K562 (cell line): Measurements from ENCODE around the gene SORL1-AS1.

Experiments
- ATAC-seq: fragments of 200-7000 bp; cut with Tn5 transposase; 3 replicates; pipeline ENCODE4 v1.9.1; 2020; ENCODE audit warnings: moderate library complexity
- BruUV-seq: library from RNA; stranded (reverse); fragments of 400-500 nt; replicated peaks from 2 replicates; lab custom pipeline; 2021; lab: Mats Ljungman, UMichigan
- CTCF ChIA-PET: fragments of 300-600 bp; formaldehyde crosslinking; extraction: SDS; loops from one replicate; lab custom pipeline; 2021; ENCODE audit warnings: low intra/inter-chr PET ratio; lab: Yijun Ruan, JAX
- POLR2A ChIA-PET: fragments of 300-600, 350-650 bp; sonication (Branson Sonifier 250); formaldehyde crosslinking; extraction: SDS; loops from one replicate; lab custom pipeline; 2021; ENCODE audit warnings: antibody characterized with exemption, inconsistent platforms; lab: Yijun Ruan, JAX
- DNase-seq, 4 experiments: peaks; one replicate each; pipeline versions ENCODE4 v3.0.0 to v3.0.0-alpha.2; 2011 to 2018; ENCODE audit warnings: low spot score in 3 of 4, mixed read lengths in 3 of 4; ENCODE audit errors: extremely low read depth in 1 of 4
- FAIRE-seq: peaks from 2 replicates; lab custom pipeline; 2011; peaks lifted over from hg19 to GRCh38; lab: Jason Lieb, UNC
- H2AFZ ChIP-seq: 2 replicates; pipeline ENCODE4 v1.6.0; 2011; ENCODE audit warnings: low read depth, low read length, control low read depth, inconsistent platforms
- H3K27ac ChIP-seq: fragments of 200-600 bp; 3 replicates; pipeline ENCODE4 v1.8.0; 2011; ENCODE audit warnings: low read depth, mild to moderate bottlenecking, control low read depth, inconsistent platforms, low read length, moderate library complexity, mixed read lengths; ENCODE audit errors: extremely low read depth
- H3K27me3 ChIP-seq, 2 experiments: fragments of 300-600 bp in 1 of 2; 2 replicates in 1 of 2; 3 replicates in 1 of 2; pipeline versions ENCODE4 v1.6.0 to v1.8.0; 2011; ENCODE audit warnings: inconsistent platforms in 2 of 2, low read length in 2 of 2, mild to moderate bottlenecking in 1 of 2, mixed read lengths in 1 of 2, moderate library complexity in 1 of 2; ENCODE audit not compliant: control insufficient read depth in 2 of 2, insufficient read depth in 2 of 2
- H3K36me3 ChIP-seq: fragments of 300-600 bp; 3 replicates; pipeline ENCODE4 v1.8.0; 2011; ENCODE audit warnings: mild to moderate bottlenecking, low read length, inconsistent platforms; ENCODE audit not compliant: control insufficient read depth, insufficient read depth
- H3K4me1 ChIP-seq, 2 experiments: fragments of 200-600 bp in 1 of 2; replicated peaks in 1 of 2; 2 replicates in 1 of 2; 3 replicates in 1 of 2; pipeline versions ENCODE4 v1.5.1 to v1.8.0; 2011; ENCODE audit warnings: inconsistent platforms in 2 of 2, low read length in 2 of 2, mild to moderate bottlenecking in 1 of 2, mixed read lengths in 1 of 2, moderate library complexity in 1 of 2; ENCODE audit not compliant: control insufficient read depth in 2 of 2, insufficient read depth in 2 of 2
- H3K4me2 ChIP-seq: 2 replicates; pipeline ENCODE4 v1.6.1; 2011; ENCODE audit warnings: low read length, control low read depth, inconsistent platforms, mixed read lengths; ENCODE audit not compliant: insufficient read depth
- H3K4me3 ChIP-seq: fragments of 200-600 bp; sonication (generic), shearing (Covaris generic); 2 replicates; pipeline ENCODE4 v1.5.1; 2016; ENCODE audit warnings: control low read depth, inconsistent platforms
- H3K79me2 ChIP-seq: fragments of 200-600 bp; 3 replicates; pipeline ENCODE4 v1.8.0; 2011; ENCODE audit warnings: low read length, inconsistent platforms; ENCODE audit not compliant: control insufficient read depth, insufficient read depth
- H3K9ac ChIP-seq, 2 experiments: 2 replicates each; pipeline versions ENCODE4 v1.6.0 to v1.6.1; 2011; ENCODE audit warnings: low read depth in 2 of 2, low read length in 2 of 2, control low read depth in 1 of 2, inconsistent platforms in 1 of 2, mild to moderate bottlenecking in 1 of 2, mixed read lengths in 1 of 2; ENCODE audit not compliant: insufficient read depth in 1 of 2
- H3K9me1 ChIP-seq: one replicate; pipeline ENCODE4 v1.6.0; 2011; ENCODE audit warnings: inconsistent platforms, mild to moderate bottlenecking, low read length, moderate library complexity; ENCODE audit not compliant: control insufficient read depth, insufficient read depth
- H3K9me3 ChIP-seq: replicated peaks from 2 replicates; pipeline ENCODE4 v1.5.1; 2011; ENCODE audit warnings: low read depth, low read length, inconsistent platforms; ENCODE audit not compliant: control insufficient read depth, insufficient read depth
- H4K20me1 ChIP-seq: replicated peaks from 2 replicates; pipeline ENCODE4 v1.6.1; 2011; ENCODE audit warnings: low read length, inconsistent platforms, mixed read lengths; ENCODE audit not compliant: control insufficient read depth, insufficient read depth
- ATF3 ChIP-seq, 2 experiments: fragments of 450-650 bp in 1 of 2; sonication (generic) in 1 of 2; formaldehyde crosslinking in 1 of 2; IDR thresholded peaks in 1 of 2; conservative IDR thresholded peaks in 1 of 2; 2 replicates each; pipeline versions ENCODE4 v1.6.1 to v1.8.1; 2016 to 2023; ENCODE audit warnings: mild to moderate bottlenecking in 2 of 2, moderate library complexity in 2 of 2, inconsistent platforms in 1 of 2, missing genetic modification reagents in 1 of 2
- E2F5 ChIP-seq: sonication (generic); formaldehyde crosslinking; IDR thresholded peaks from 2 replicates; pipeline ENCODE4 v1.8.0; 2022; ENCODE audit warnings: mild to moderate bottlenecking, missing genetic modification reagents
- FOXJ2 ChIP-seq: fragments of 200-800 bp; sonication (Bioruptor generic); IDR thresholded peaks from 2 replicates; pipeline ENCODE4 v1.6.1; 2016; ENCODE audit warnings: missing genetic modification characterization, missing compliant biosample characterization
- RBM25 ChIP-seq: fragments of 200-400 bp; formaldehyde crosslinking; IDR thresholded peaks from 2 replicates; pipeline ENCODE4 v1.6.1; 2018; ENCODE audit warnings: low read length, low read depth, moderate library complexity; ENCODE audit not compliant: severe bottlenecking
- TFE3 ChIP-seq: fragments of 450-650 bp; formaldehyde crosslinking; IDR thresholded peaks from 2 replicates; pipeline ENCODE4 v1.4.0; 2020; ENCODE audit warnings: mild to moderate bottlenecking, mixed read lengths
- WGBS: fragments of 100-300 bp; shearing (Covaris generic); methylation state at CpG from one replicate; pipeline ENCODE4 v1.1.6; 2016; ENCODE audit warnings: low coverage, mixed read lengths; ENCODE audit not compliant: insufficient coverage; ENCODE audit errors: missing lambda C conversion rate; 5-methylcytosine and 5-hydroxymethylcytosine counted together
- in situ Hi-C: fragments of 300-500 bp; cut with MboI; formaldehyde crosslinking; loops from 4 replicates; pipeline ENCODE4 v1.15.0; 2018; ENCODE audit warnings: inconsistent platforms, mixed read lengths
- intact Hi-C: fragments of 100-400 bp; cut with micrococcal nuclease; formaldehyde crosslinking; loops from 2 replicates; pipeline ENCODE4 v1.14.2; 2022

SORL1-AS1 gene

DNA sequence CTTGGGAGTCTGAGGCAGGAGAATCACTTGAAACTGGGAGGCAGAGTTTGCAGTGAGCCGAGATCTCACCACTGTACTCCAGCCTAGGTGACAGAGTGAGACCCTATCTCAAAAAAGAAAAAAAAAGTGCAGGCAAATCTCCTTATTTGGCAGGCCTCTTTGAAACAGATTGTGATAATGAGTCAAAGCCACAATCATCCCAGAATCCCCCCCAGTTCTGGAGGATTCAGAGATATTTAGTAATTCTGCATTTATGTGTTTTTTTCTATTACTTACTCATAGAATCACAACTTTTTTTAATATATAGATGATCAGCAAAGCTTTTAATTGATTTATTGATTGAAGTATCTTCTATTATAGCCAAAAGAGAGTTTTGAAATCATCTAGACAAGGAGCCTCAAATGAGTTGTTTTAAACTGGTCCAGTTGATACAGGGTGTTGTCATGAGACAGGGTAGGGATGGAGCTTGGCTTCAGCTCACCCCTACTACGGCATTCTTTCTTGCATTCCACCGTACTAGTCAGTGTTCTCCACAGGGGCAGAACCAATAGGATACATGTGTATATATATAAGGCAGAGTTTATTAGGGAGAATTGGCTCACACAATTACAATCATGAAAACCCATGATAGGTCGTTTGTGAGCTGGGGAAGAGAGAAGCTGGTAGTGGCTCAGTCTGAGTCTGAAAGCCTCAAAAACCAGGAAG is 39.9 kb downstream of the SORL1-AS1 start:
- no peak for TF ChIP-seq FOXJ2
- no peak for TF ChIP-seq E2F5 (CRISPR knock-in tag)
- no peak for TF ChIP-seq ATF3 (IDR thresholded peaks at IDR 0.05)
- TF ChIP-seq ATF3 (CRISPR knock-in tag; conservative IDR thresholded peaks at IDR 0.05), result no peak
- no peak for TF ChIP-seq TFE3 (CRISPR knock-in tag)
- TF ChIP-seq RBM25, result no peak
- Histone ChIP-seq H4K20me1 (no peaks in the 10 kb centered on the region), H3K9me3 (no peaks in the 10 kb centered on the region), H3K4me3 (no peak overlapping the region), H3K36me3 (no peaks in the 10 kb centered on the region), H3K9ac (no peak overlapping the region), H3K4me1 (no peaks in the 10 kb centered on the region; a peak in 1 of 5 replicates), H2AFZ (no peak overlapping the region), H3K27ac (no peak overlapping the region), H3K9me1 (no peaks in the 10 kb centered on the region), H3K27me3 (peaks cover 0 to 3% of the 10 kb centered on the region in 2 experiments; a peak in 1 of 5 replicates), H3K4me2 (no peak overlapping the region), H3K79me2 (no peaks in the 10 kb centered on the region)
- FAIRE-seq, result no peak
- in situ Hi-C loops (no loop called here), intact Hi-C loops (no loop called here)
- no peak for ATAC-seq
- CTCF ChIA-PET, result no interaction called here
- no peak for DNase-seq
- BruUV-seq, result no TSS peak
- 5% methylated on average over 4 of the region's 4 CpGs for WGBS
- POLR2A ChIA-PET, result no interaction called here
